Measurements from ENCODE around the gene SPATS2L. TPM values are rescaled to one million over a fixed set of nuclear protein-coding genes. Genes with fewer than 3 reads are reported as not detected.

The SPATS2L gene
- total and polyA plus RNA-seq, 2 of the 13 experiments (the other 11 are each of a cell fraction or from before 2014, with no cell fraction given): 154 to 212 TPM

- TF ChIP-seq PRMT3 (CRISPR knock-in tag; IDR thresholded peaks at IDR 0.05; ENCODE audit: borderline replicate concordance, low read depth) (no peak), FOXA3 (CRISPR knock-in tag; IDR thresholded peaks at IDR 0.05) (peak; percentile 88), FOSL1 (CRISPR knock-in tag; IDR thresholded peaks at IDR 0.05; ENCODE audit: borderline replicate concordance) (0 out of 2 replicates have a peak, but pooled peaks have one; percentile 2), ZBTB33 (CRISPR knock-in tag; IDR thresholded peaks at IDR 0.05) (0 out of 2 replicates have a peak, but pooled peaks have one; percentile 7), EED (CRISPR knock-in tag; IDR thresholded peaks at IDR 0.05) (no peak), IKZF1 (IDR thresholded peaks at IDR 0.05) (no peak), ZNF780A (CRISPR knock-in tag; IDR thresholded peaks at IDR 0.05) (peak; percentile 87), EEA1 (CRISPR knock-in tag; IDR thresholded peaks at IDR 0.05; ENCODE audit: borderline replicate concordance) (no peak), ZNF3 (CRISPR knock-in tag; IDR thresholded peaks at IDR 0.05) (no peak; the same call in 1 of the 2 replicates), LBX2 (CRISPR knock-in tag; IDR thresholded peaks at IDR 0.05; ENCODE audit: borderline replicate concordance) (no peak), IRF9 (CRISPR knock-in tag; IDR thresholded peaks at IDR 0.05; ENCODE audit: borderline replicate concordance) (no peak), MTF2 (CRISPR knock-in tag; IDR thresholded peaks at IDR 0.05; ENCODE audit: borderline replicate concordance) (0 out of 2 replicates have a peak, but pooled peaks have one; percentile 67), ZBTB37 (CRISPR knock-in tag; IDR thresholded peaks at IDR 0.05) (no peak), ZNF354B (CRISPR knock-in tag; IDR thresholded peaks at IDR 0.05) (no peak), ZSCAN29 (CRISPR knock-in tag; conservative IDR thresholded peaks at IDR 0.05) (no peak), ZNF691 (CRISPR knock-in tag; IDR thresholded peaks at IDR 0.05; ENCODE audit: borderline replicate concordance, low read depth) (no peak), NFRKB (IDR thresholded peaks at IDR 0.05) (no peak), HNRNPK (IDR thresholded peaks at IDR 0.05; ENCODE audit: low read depth, low read length, poor library complexity, severe bottlenecking) (no peak), ZBTB20 (CRISPR knock-in tag; IDR thresholded peaks at IDR 0.05; ENCODE audit: borderline replicate concordance, low read depth) (peak; percentile 98), SP140L (CRISPR knock-in tag; IDR thresholded peaks at IDR 0.05; ENCODE audit: borderline replicate concordance) (no peak), ZFP91 (CRISPR knock-in tag; IDR thresholded peaks at IDR 0.05; ENCODE audit: borderline replicate concordance) (no peak), YEATS2 (CRISPR knock-in tag; IDR thresholded peaks at IDR 0.05; ENCODE audit: borderline replicate concordance) (peak; percentile 81; the same call in 1 of the 2 replicates)
Observed at GRCh38 chr2:200302940-200303727, 3.4 kb upstream of the SPATS2L start (continued).
